GM23338 (cell line): Measurements from ENCODE around the gene MED14.

Experiments used
- EZH2 ChIP-seq: fragments of 200-600 bp; sonication (generic); IDR thresholded peaks from one replicate; pipeline ENCODE4 v1.8.0; 2017; ENCODE audit warnings: antibody characterized with exemption, mild to moderate bottlenecking, low read depth; ENCODE audit not compliant: unreplicated experiment
- EZH2phosphoT487 ChIP-seq: fragments of 200-600 bp; sonication (generic); IDR thresholded peaks from one replicate; pipeline ENCODE4 v1.8.1; 2018; ENCODE audit warnings: antibody characterized with exemption; ENCODE audit not compliant: unreplicated experiment
- JUNB ChIP-seq: IDR thresholded peaks from one replicate; pipeline ENCODE4 v1.6.1; 2016; ENCODE audit warnings: antibody characterized with exemption; ENCODE audit not compliant: unreplicated experiment
- NANOG ChIP-seq: IDR thresholded peaks from 2 replicates; pipeline ENCODE4 v1.6.1; 2016; ENCODE audit warnings: antibody characterized with exemption, borderline replicate concordance
- TF ChIP-seq, protein P1 (sequence below): IDR thresholded peaks from one replicate; pipeline ENCODE4 v1.6.1; 2018; ENCODE audit warnings: antibody characterized with exemption; ENCODE audit not compliant: unreplicated experiment
- TF ChIP-seq, protein P2 (sequence below), 2 experiments: fragments of 200-600 bp in 1 of 2; sonication (generic) in 1 of 2; conservative IDR thresholded peaks; 2 replicates each; pipeline versions ENCODE4 v1.5.1 to v1.6.1; 2016 to 2017; ENCODE audit warnings: antibody characterized with exemption in 2 of 2, low read depth in 2 of 2, mild to moderate bottlenecking in 2 of 2, moderate library complexity in 1 of 2

DNA sequence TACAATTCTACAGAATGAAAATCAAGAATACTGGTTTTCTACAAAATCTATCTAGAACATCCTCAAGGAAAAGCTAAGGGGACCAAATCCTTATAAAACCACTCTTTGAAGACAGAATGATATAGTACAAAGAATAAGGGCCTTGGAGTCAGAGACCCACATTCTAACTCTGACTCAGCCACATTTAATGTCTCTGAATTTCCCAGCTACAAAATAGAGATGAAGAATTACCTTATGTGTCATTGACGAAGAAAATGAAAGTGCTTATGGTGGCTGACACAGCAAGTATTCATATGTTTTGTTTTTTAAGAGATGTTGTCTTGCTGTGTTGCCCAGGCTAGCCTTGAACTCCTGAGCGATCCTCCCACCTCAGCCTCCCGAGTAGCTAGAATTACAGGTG lies 52.1 kb downstream of the MED14 start:
- TF ChIP-seq, protein P1, sequence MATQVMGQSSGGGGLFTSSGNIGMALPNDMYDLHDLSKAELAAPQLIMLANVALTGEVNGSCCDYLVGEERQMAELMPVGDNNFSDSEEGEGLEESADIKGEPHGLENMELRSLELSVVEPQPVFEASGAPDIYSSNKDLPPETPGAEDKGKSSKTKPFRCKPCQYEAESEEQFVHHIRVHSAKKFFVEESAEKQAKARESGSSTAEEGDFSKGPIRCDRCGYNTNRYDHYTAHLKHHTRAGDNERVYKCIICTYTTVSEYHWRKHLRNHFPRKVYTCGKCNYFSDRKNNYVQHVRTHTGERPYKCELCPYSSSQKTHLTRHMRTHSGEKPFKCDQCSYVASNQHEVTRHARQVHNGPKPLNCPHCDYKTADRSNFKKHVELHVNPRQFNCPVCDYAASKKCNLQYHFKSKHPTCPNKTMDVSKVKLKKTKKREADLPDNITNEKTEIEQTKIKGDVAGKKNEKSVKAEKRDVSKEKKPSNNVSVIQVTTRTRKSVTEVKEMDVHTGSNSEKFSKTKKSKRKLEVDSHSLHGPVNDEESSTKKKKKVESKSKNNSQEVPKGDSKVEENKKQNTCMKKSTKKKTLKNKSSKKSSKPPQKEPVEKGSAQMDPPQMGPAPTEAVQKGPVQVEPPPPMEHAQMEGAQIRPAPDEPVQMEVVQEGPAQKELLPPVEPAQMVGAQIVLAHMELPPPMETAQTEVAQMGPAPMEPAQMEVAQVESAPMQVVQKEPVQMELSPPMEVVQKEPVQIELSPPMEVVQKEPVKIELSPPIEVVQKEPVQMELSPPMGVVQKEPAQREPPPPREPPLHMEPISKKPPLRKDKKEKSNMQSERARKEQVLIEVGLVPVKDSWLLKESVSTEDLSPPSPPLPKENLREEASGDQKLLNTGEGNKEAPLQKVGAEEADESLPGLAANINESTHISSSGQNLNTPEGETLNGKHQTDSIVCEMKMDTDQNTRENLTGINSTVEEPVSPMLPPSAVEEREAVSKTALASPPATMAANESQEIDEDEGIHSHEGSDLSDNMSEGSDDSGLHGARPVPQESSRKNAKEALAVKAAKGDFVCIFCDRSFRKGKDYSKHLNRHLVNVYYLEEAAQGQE = no peak
- TF ChIP-seq, protein P2, sequence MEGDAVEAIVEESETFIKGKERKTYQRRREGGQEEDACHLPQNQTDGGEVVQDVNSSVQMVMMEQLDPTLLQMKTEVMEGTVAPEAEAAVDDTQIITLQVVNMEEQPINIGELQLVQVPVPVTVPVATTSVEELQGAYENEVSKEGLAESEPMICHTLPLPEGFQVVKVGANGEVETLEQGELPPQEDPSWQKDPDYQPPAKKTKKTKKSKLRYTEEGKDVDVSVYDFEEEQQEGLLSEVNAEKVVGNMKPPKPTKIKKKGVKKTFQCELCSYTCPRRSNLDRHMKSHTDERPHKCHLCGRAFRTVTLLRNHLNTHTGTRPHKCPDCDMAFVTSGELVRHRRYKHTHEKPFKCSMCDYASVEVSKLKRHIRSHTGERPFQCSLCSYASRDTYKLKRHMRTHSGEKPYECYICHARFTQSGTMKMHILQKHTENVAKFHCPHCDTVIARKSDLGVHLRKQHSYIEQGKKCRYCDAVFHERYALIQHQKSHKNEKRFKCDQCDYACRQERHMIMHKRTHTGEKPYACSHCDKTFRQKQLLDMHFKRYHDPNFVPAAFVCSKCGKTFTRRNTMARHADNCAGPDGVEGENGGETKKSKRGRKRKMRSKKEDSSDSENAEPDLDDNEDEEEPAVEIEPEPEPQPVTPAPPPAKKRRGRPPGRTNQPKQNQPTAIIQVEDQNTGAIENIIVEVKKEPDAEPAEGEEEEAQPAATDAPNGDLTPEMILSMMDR (conservative IDR thresholded peaks at IDR 0.05; ENCODE audit: low read depth in 2 of 2) = no peak
- TF ChIP-seq EZH2phosphoT487 (no peak), EZH2 (no peak), NANOG (no peak), JUNB (no peak)
